AG04450 (cell line): ENCODE measurements around the gene ZNF516. TPM values are rescaled to one million over a fixed set of nuclear protein-coding genes. Genes with fewer than 3 reads are reported as not detected.

Experiments used
- CTCF ChIA-PET: fragments of 300-600, 350-600 bp; formaldehyde crosslinking; extraction: SDS; loops from one replicate; lab custom pipeline; 2022; ENCODE audit warnings: antibody characterized with exemption, inconsistent platforms; lab: Charles Lee
- POLR2A ChIA-PET: fragments of 350-600 bp; formaldehyde crosslinking; extraction: SDS; loops from one replicate; lab custom pipeline; 2021; ENCODE audit warnings: antibody characterized with exemption, inconsistent platforms; lab: Yijun Ruan, JAX
- DNase-seq: peaks from one replicate; pipeline ENCODE4 v3.0.0-alpha.2; 2011; ENCODE audit warnings: low read depth, low spot score
- H3K27ac ChIP-seq: one replicate; pipeline ENCODE4 v1.5.1; 2012; ENCODE audit warnings: low read depth, low read length, control low read depth
- H3K27me3 ChIP-seq: one replicate; pipeline ENCODE4 v1.6.0; 2012; ENCODE audit warnings: low read length; ENCODE audit not compliant: control insufficient read depth, insufficient read depth
- H3K4me3 ChIP-seq: 2 replicates; pipeline ENCODE4 v1.5.1; 2011; ENCODE audit warnings: mild to moderate bottlenecking, low read depth, low read length, control low read depth
- H3K9me3 ChIP-seq: 2 replicates; pipeline ENCODE4 v1.5.1; 2012; ENCODE audit warnings: low read length; ENCODE audit not compliant: control insufficient read depth, insufficient read depth
- CTCF ChIP-seq: IDR thresholded peaks from 2 replicates; pipeline ENCODE4 v1.5.1; 2011; ENCODE audit warnings: low read depth, low read length, control low read depth, inconsistent platforms
- polyA plus RNA-seq: library from polyadenylated mRNA; depleted of rRNA; stranded (reverse); fragments of >200 nt; gene quantifications from 2 replicates; pipeline ENCODE4 v1.2.3, GENCODE V29; 2011

Gene ZNF516
- polyA plus RNA-seq, 1 experiment: 15.5 TPM

GRCh38 chr18:76491473-76491775 is 3.6 kb downstream of the ZNF516 start:
- no peak for TF ChIP-seq CTCF
- DNase-seq: no peak
- Histone ChIP-seq H3K9me3 (no peaks in the 10 kb centered on the region; the same call in 1 of the 2 replicates), H3K27me3 (no peaks in the 10 kb centered on the region), H3K27ac (no peak overlapping the region), H3K4me3 (peak overlapping the region; percentile 84)
- CTCF ChIA-PET: no interaction called here
- POLR2A ChIA-PET: no interaction called here

GRCh38 chr18:76490670-76491472 is 4.2 kb downstream of the ZNF516 start:
- Histone ChIP-seq H3K27ac (peak overlapping the region; percentile 68), H3K9me3 (no peaks in the 10 kb centered on the region; the same call in 1 of the 2 replicates), H3K4me3 (peak overlapping the region; percentile 79), H3K27me3 (no peaks in the 10 kb centered on the region)
- no peak for DNase-seq
- CTCF ChIA-PET: interaction anchor here (0.8 to 1.1 kb wide), 4 partner anchors 92 to 312 kb away, joined by 3 to 5 read pairs (median 4); no protein-coding TSS in a partner anchor
- POLR2A ChIA-PET: interaction anchor here (0.6 to 0.8 kb wide), 2 partner anchors 10 to 60 kb away, joined by 3 read pairs; no protein-coding TSS in a partner anchor
- no peak for TF ChIP-seq CTCF

- no peak for TF ChIP-seq CTCF
- H3K4me3 ChIP-seq: peak overlapping the region; percentile 79
- H3K27ac ChIP-seq: no peak overlapping the region
- POLR2A ChIA-PET: interaction anchor here (0.6 to 0.8 kb wide), 2 partner anchors 9 to 61 kb away, joined by 3 read pairs; no protein-coding TSS in a partner anchor
- H3K27me3 ChIP-seq: no peaks in the 10 kb centered on the region
- no peak for DNase-seq
- CTCF ChIA-PET: interaction anchor here (0.8 to 1.1 kb wide), 4 partner anchors 91 to 313 kb away, joined by 3 to 5 read pairs (median 4); no protein-coding TSS in a partner anchor
- H3K9me3 ChIP-seq: no peaks in the 10 kb centered on the region; the same call in 1 of the 2 replicates
These were observed 5.0 kb downstream of the ZNF516 start for GRCh38 chr18:76490033-76490432.

GRCh38 chr18:76489081-76489480 is 6.0 kb downstream of the ZNF516 start:
- no peak overlapping the region for H3K4me3 ChIP-seq
- no peaks in the 10 kb centered on the region for H3K27me3 ChIP-seq
- no peak for TF ChIP-seq CTCF
- no peak overlapping the region for H3K27ac ChIP-seq
- H3K9me3 ChIP-seq: no peaks in the 10 kb centered on the region; the same call in 1 of the 2 replicates
- ChIA-PET POLR2A (no interaction called here), CTCF (interaction anchor here (1.1 to 1.4 kb wide), 2 partner anchors 17 to 90 kb away, joined by 3 read pairs; no protein-coding TSS in a partner anchor)
- no peak for DNase-seq

- DNase-seq: no peak
- H3K27ac ChIP-seq: no peak overlapping the region
These were observed 6.9 kb downstream of the ZNF516 start for GRCh38 chr18:76488190-76488589.

More at GRCh38 chr18:76488190-76488589, 6.9 kb downstream of the ZNF516 start:
- H3K4me3 ChIP-seq: peak overlapping the region; percentile 29; the same call in 1 of the 2 replicates
- H3K27me3 ChIP-seq: no peaks in the 10 kb centered on the region
- ChIA-PET POLR2A (interaction anchor here (1.1 kb wide), 1 partner anchor 89 kb away, joined by 3 read pairs; no protein-coding TSS in a partner anchor), CTCF (interaction anchor here (0.7 to 1.7 kb wide), 5 partner anchors 16 to 133 kb away, joined by 3 to 6 read pairs (median 3); no protein-coding TSS in a partner anchor)
- H3K9me3 ChIP-seq: no peaks in the 10 kb centered on the region; the same call in 1 of the 2 replicates
- TF ChIP-seq CTCF: no peak
